NCI-H2227 (cell line): ENCODE results near the gene ESCO1.
A peak's percentile ranks its signal among the peaks of the same experiment; 100 is the strongest.

Experiments used
- DNase-seq: peaks from one replicate; lab custom pipeline; 2025; ENCODE audit not compliant: unreplicated experiment; lab: John Stamatoyannopoulos, UW

The ESCO1 gene

DNA sequence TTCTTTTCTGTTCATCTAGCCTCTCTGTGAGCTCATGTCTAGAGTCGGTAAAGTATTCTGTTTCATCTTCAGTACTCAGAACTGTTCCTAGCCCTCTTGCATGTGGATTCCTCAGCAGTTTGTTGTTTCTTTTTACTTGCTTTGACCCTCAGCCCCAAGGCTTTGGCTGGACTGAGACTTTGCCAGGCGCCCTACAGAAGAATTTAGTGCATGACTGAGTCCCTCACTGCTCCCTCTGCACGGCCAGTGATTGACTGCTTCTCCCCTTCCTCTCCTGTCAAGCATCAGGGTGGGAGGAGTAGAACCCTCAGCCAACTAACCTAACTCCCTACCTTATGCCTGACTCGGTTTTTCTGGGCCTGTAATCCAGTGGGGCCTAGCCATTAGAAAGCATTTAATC, 109.8 kb downstream of the ESCO1 start:
- DNase-seq = no peak

DNA sequence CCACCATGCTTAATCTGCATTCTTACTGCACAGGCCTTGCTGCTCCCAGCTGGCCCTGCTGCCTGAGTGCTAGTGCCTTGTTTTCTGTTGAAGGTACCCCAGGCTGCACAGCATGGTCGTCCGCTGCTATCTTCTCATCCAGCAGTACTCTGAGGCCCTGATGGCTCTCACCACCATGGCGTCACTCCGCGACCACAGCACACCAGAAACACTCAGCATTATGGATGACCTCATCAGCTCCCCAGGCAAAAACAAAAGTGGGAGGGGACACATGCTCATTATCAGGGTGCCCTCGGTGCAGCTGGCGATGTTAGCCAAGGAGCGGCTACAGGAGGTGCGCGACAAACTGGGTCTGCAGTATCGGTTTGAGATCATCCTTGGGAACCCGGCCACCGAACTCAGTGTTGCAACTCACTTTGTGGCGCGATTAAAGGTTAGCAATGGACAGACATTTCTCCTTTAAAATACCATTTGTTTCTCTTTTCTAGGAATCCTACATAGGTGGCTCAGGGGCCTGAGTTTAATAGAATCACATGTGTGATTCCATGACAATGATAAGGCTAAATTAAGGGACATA, 110.5 kb downstream of the ESCO1 start:
- DNase-seq = no peak

DNA sequence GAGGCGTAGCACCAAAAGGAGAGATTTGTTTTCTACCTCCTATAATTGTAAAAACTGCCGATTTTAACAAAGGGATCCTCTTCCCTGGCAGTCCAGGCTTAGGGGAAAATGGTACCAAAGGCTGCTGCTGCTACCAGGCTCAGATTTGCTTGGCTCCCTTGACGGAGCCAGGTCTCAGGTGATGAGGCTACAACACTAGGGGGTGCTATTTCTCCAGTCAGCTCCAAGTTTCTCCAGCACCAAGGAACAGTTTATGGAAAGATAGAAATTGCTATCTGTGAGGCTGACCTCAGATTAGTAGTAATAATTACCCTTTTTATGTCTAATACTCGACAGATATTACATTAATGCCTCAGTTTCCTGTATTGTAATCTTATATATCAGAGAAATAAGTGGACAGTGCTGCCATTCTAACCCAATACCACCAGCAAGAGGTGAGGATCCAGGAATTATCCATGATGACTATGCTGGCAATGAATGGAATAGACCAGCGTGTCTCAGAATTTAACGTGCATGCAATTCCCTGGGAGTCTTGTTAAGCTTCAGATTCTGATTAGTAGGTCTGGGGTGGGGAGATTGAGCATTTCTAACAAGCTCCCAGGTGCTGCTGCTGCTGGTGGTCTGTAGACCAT, 111.3 kb downstream of the ESCO1 start:
- DNase-seq = peak; percentile 58

DNA sequence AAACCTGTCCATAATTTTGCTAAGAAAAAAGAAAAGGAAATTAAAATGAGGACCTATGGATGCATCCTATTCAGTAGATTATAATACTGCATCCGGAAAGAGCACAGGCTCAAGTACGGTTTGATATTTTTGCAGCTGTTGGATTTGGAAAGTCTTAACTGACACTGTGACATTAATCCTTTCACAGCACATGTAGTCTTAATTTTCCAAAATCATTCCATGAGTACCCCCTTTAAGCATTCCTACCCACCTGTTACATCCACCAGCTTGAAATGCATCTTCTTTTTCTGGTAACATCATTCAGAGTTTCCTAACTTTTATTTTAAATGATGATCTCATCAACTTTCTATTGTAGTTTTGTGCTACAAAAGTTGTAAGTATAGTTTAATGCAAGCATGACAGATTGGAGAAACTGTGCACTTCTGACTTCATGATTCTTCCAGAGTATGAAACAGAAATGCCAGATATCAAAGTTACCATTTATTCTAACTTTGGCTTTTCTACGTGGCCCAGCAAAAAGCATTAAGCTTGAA, 113.5 kb downstream of the ESCO1 start:
- DNase-seq = no peak

DNA sequence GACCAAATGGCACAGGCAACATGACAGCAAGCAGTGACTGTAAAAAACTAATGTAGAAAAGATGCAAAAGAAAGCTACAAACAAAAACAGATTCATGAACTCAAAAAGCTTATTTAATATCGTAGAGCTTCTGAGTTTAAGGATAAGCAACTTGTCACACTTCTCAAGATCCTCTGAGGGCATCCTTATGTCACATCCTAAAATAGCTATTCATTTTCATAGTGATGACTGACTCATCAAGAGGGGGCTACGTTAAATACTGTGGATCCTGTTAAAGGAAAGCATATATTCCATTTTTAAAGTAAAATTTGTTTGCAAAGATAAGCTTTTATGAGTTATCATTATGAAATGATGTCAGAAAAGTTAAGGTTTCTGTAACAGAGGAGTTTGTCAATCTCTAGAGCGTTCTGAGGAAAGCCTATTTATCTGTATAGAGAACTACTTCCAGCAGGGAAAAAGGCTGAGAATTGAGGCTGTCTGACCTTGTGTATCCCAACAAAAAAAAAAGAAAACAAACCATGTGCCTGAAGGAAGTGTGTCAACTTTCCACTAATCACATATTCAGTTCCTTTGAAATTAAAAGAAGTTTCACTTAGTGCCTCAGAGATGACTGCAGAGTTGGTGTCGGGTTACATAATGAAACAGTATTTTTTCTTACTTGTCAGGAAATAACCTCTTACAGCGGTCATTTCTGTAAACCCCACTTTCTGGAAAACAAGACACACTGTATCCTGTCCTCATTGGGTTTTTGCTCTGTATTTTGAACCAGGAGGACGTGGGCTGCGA, 115.5 kb downstream of the ESCO1 start:
- no peak for DNase-seq

DNA sequence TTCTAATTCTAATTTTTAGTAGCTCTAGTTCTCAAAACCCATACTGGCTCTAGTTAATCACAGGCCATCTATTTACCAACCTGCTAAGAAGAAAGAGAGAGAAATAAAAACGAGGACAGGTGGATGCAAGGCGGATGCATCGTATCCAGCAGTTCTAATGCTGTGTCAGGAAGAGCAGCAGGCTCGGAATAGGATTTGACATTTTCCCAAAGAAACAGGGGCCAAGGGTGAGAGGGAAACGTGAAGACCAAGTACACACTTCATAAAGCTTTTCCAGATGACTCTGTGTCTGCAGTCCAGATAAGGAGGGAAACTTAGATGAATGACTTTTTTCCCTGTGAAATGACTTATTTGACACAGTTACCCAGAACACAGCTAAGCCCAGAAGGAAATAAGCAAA, 117.5 kb downstream of the ESCO1 start:
- DNase-seq = no peak

DNA sequence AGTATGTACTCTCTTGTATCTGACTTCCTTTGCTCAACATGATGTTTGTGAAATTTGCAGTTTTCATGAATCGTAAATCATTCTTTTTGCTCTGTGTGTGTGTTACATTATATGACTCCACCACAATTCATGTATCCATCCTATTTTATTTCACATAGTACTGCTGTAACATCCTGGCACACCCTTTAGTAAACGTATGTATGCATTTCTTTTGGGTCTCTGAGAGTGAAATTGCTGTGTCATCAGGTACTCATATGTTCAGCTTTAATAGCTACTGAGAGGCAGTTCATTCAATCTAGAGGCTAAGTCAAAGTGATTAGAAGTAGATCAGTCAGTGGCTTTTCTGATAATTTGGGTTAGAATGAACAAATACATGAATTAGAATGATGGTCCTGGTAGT, 118.8 kb downstream of the ESCO1 start:
- no peak for DNase-seq

DNA sequence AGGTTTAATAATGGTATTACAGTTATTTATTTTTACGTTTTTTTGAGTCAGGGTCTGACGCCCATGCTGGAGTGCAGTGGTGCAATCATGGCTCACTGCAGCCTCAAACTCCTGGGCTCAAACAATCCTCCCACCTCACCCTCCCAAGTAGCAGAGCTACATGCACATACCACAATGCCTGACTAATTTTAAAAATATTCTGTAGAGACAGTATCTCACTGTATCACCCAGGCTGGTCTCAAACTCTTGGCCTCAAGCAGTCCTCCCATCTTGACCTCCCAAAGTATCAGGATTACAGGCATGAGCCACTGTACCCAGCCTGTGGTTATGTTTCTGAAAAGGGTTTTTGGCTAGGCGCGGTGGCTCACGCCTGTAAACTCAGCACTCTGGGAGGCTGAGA, 120.8 kb downstream of the ESCO1 start:
- DNase-seq = no peak
